IPS DF 6.9 (cell line): ENCODE measurements around the gene CCDC154.
A peak's percentile ranks its signal among the peaks of the same experiment; 100 is the strongest.

Experiments used
- DNase-seq: peaks from one replicate; pipeline ENCODE4 v3.0.0-alpha.2; 2013; ENCODE audit warnings: low read depth, low spot score
- H3K27ac ChIP-seq: one replicate; pipeline ENCODE4 v1.5.1; 2013; ENCODE audit warnings: low read length, control low read depth
- H3K27me3 ChIP-seq: 2 replicates; pipeline ENCODE4 v1.6.1; 2013; ENCODE audit warnings: mild to moderate bottlenecking, low read length; ENCODE audit not compliant: control insufficient read depth, insufficient read depth
- H3K36me3 ChIP-seq: 2 replicates; pipeline ENCODE4 v1.6.1; 2013; ENCODE audit warnings: low read length; ENCODE audit not compliant: control insufficient read depth, insufficient read depth
- H3K4me1 ChIP-seq: 2 replicates; pipeline ENCODE4 v1.6.1; 2013; ENCODE audit warnings: low read length; ENCODE audit not compliant: control insufficient read depth, insufficient read depth
- H3K4me3 ChIP-seq: 2 replicates; pipeline ENCODE4 v1.5.1; 2013; ENCODE audit warnings: mild to moderate bottlenecking, low read length
- H3K9me3 ChIP-seq: 2 replicates; pipeline ENCODE4 v1.6.1; 2013; ENCODE audit warnings: low read length, inconsistent platforms; ENCODE audit not compliant: control insufficient read depth, insufficient read depth
- WGBS: extraction: QIAGEN DNeasy Blood & Tissue Kit; methylation state at CpG from one replicate; pipeline ENCODE4 v1.1.7; 2013; ENCODE audit warnings: mixed read lengths, missing lambda C conversion rate; ENCODE audit not compliant: insufficient read length, insufficient coverage; 5-methylcytosine and 5-hydroxymethylcytosine counted together

Gene CCDC154

GRCh38 chr16:1429012-1429411 lies 15.3 kb downstream of the CCDC154 start:
- Histone ChIP-seq H3K4me1 (peaks cover 1% of the 10 kb centered on the region; the same call in 1 of the 2 replicates), H3K27me3 (no peaks in the 10 kb centered on the region), H3K4me3 (no peak overlapping the region), H3K36me3 (no peaks in the 10 kb centered on the region; the same call in 1 of the 2 replicates), H3K27ac (no peak overlapping the region), H3K9me3 (no peaks in the 10 kb centered on the region)
- DNase-seq = no peak
- no CpG with 5 or more reads among the region's 11 CpGs for WGBS

- H3K36me3 ChIP-seq = no peaks in the 10 kb centered on the region; the same call in 1 of the 2 replicates
- DNase-seq = no peak
- WGBS = no CpG with 5 or more reads among the region's 21 CpGs
- no peaks in the 10 kb centered on the region for H3K27me3 ChIP-seq
- peaks cover 1% of the 10 kb centered on the region; the same call in 1 of the 2 replicates for H3K4me1 ChIP-seq
- H3K9me3 ChIP-seq = no peaks in the 10 kb centered on the region
- no peak overlapping the region for H3K4me3 ChIP-seq
- no peak overlapping the region for H3K27ac ChIP-seq
These were observed 15.8 kb downstream of the CCDC154 start for GRCh38 chr16:1428511-1428910.

DNA sequence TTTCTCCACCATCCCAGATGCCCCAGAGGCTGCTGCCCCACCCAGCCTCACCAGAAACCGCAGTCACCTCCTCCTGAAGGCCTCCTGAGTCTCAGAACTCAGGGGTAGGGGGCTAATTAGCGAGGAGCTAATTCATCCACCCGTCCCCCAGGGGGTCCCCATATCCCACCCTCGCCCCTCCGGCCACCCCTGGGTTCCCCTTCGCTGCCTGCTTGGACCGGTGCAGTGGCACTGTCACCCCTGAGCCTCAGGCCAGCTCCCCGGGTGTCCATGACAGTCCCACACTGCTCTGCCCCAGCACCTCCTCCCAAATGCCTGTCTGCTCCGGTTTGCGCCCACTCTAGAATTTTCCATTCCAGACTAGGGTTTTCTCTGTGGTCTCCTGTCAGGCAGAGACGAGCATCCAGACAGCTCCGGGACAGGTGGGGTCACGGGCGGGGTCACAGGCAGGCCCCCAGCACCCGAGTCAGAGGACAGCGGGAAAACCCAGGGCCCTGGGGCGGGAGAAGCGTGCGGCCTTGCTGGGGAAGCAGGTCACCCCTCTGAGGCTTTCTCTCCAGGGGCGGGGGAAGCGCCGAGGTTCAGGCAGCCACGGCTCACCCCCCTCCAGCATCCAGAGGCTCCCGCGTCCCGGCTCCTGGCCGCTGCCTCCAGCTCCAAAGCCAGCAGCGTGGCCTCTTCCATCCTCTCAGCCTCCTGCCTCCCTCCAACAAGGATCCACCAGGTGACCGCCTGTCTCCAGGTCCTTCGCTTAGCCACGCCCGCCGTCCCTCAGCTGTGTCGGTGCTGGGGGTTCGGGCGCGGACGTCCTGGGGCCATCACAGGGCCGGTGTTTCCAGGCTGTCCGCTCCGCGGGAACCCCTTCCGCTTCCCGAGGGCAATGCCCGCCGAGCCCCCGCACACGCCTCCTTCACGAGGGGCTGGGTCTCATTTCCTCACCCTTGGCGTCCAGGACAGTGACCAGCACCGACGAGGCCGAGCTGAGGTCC lies 16.6 kb downstream of the CCDC154 start:
- Histone ChIP-seq H3K4me3 (no peak overlapping the region), H3K27me3 (no peaks in the 10 kb centered on the region), H3K27ac (no peak overlapping the region), H3K9me3 (no peaks in the 10 kb centered on the region), H3K4me1 (peaks cover 1% of the 10 kb centered on the region; the same call in 1 of the 2 replicates), H3K36me3 (no peaks in the 10 kb centered on the region; the same call in 1 of the 2 replicates)
- no peak for DNase-seq
- no CpG with 5 or more reads among the region's 53 CpGs for WGBS

- H3K27me3 ChIP-seq = no peaks in the 10 kb centered on the region
- no peaks in the 10 kb centered on the region for H3K9me3 ChIP-seq
- H3K36me3 ChIP-seq = no peaks in the 10 kb centered on the region; the same call in 1 of the 2 replicates
- no peak for DNase-seq
- H3K27ac ChIP-seq = no peak overlapping the region
- H3K4me1 ChIP-seq = peaks cover 1% of the 10 kb centered on the region; the same call in 1 of the 2 replicates
- no CpG with 5 or more reads among the region's 42 CpGs for WGBS
- no peak overlapping the region for H3K4me3 ChIP-seq
These were observed 17.5 kb downstream of the CCDC154 start for GRCh38 chr16:1426734-1427471.

GRCh38 chr16:1425616-1426370 lies 18.6 kb downstream of the CCDC154 start:
- no peak for DNase-seq
- no peak overlapping the region for H3K27ac ChIP-seq
- WGBS = no CpG with 5 or more reads among the region's 16 CpGs
- H3K27me3 ChIP-seq = no peaks in the 10 kb centered on the region
- no peaks in the 10 kb centered on the region for H3K9me3 ChIP-seq
- H3K4me1 ChIP-seq = peaks cover 1% of the 10 kb centered on the region; the same call in 1 of the 2 replicates
- H3K36me3 ChIP-seq = no peaks in the 10 kb centered on the region; the same call in 1 of the 2 replicates
- no peak overlapping the region for H3K4me3 ChIP-seq

- Histone ChIP-seq H3K4me3 (no peak overlapping the region), H3K27ac (no peak overlapping the region), H3K9me3 (no peaks in the 10 kb centered on the region), H3K4me1 (peaks cover 1% of the 10 kb centered on the region; the same call in 1 of the 2 replicates), H3K36me3 (no peaks in the 10 kb centered on the region; the same call in 1 of the 2 replicates), H3K27me3 (no peaks in the 10 kb centered on the region)
- no CpG with 5 or more reads among the region's 12 CpGs for WGBS
- DNase-seq = no peak
These were observed 20.3 kb downstream of the CCDC154 start for GRCh38 chr16:1424028-1424427.

DNA sequence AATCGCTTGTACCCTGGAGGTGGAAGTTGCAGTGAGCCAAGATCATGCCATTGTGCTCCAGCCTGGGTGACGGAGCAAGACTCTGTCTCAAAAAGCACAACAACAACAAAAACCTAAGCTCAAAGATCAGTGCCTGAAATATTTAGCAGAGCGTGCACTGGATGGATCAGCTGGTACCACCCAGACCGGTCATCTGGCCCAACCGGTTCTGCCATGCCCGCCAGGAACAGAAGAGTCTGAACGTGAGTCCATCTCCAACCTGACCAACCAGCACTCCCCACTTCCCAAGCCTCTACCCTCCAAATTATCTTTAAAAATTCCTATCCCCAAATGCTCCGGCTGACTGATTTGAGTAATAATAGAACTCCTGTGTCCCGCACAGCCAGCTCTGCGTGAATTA lies 22.3 kb downstream of the CCDC154 start:
- H3K9me3 ChIP-seq = no peaks in the 10 kb centered on the region
- WGBS = no CpG with 5 or more reads among the region's 10 CpGs
- no peaks in the 10 kb centered on the region; the same call in 1 of the 2 replicates for H3K36me3 ChIP-seq
- no peak for DNase-seq
- H3K27me3 ChIP-seq = no peaks in the 10 kb centered on the region
- no peaks in the 10 kb centered on the region for H3K4me1 ChIP-seq
- H3K4me3 ChIP-seq = no peak overlapping the region
- H3K27ac ChIP-seq = no peak overlapping the region

DNA sequence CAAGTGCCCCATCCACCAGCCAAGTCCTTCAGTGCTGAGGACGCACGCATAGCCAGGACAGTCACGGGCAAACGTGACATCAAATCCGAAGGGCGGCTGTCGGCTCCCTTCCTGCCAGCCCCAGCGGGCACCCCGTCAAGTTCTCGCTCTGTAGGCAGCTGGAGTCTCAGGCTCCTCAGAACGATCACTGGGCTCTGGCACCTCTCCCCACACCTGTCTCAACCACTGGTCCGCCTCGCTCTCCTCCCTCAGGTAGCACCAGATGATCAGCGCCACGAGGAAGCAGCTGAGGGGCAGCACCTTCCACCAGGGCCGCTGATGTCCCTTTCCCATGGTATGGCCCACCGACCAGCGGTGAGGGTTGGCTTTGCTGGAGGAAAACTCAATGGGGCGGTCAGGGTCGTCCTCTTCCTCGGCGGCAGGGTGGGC lies 24.2 kb downstream of the CCDC154 start:
- Histone ChIP-seq H3K9me3 (no peaks in the 10 kb centered on the region), H3K27me3 (no peaks in the 10 kb centered on the region), H3K36me3 (no peaks in the 10 kb centered on the region; the same call in 1 of the 2 replicates), H3K27ac (no peak overlapping the region), H3K4me3 (peak overlapping the region; percentile 77), H3K4me1 (no peaks in the 10 kb centered on the region)
- WGBS = no CpG with 5 or more reads among the region's 22 CpGs
- no peak for DNase-seq

- no peak for DNase-seq
- H3K4me3 ChIP-seq = no peak overlapping the region
- no peaks in the 10 kb centered on the region for H3K27me3 ChIP-seq
- WGBS = no CpG with 5 or more reads among the region's 3 CpGs
- no peaks in the 10 kb centered on the region for H3K9me3 ChIP-seq
- H3K4me1 ChIP-seq = no peaks in the 10 kb centered on the region
- no peak overlapping the region for H3K27ac ChIP-seq
- no peaks in the 10 kb centered on the region; the same call in 1 of the 2 replicates for H3K36me3 ChIP-seq
These were observed 27.8 kb downstream of the CCDC154 start for GRCh38 chr16:1416521-1416941.
